DND-41 (cell line): ENCODE data around the gene DCST1.

Source experiments
- EZH2 ChIP-seq: IDR thresholded peaks from 3 replicates; pipeline ENCODE4 v1.6.1; 2012; ENCODE audit warnings: borderline replicate concordance, low read depth, mild to moderate bottlenecking, moderate library complexity, low read length, inconsistent platforms; ENCODE audit not compliant: severe bottlenecking
- TF ChIP-seq, protein P1 (sequence below): IDR thresholded peaks from 2 replicates; pipeline ENCODE4 v1.5.1; 2012; ENCODE audit warnings: borderline replicate concordance, low read length, moderate library complexity, mild to moderate bottlenecking; ENCODE audit not compliant: poor library complexity, severe bottlenecking; ENCODE audit errors: extremely low read depth

DNA sequence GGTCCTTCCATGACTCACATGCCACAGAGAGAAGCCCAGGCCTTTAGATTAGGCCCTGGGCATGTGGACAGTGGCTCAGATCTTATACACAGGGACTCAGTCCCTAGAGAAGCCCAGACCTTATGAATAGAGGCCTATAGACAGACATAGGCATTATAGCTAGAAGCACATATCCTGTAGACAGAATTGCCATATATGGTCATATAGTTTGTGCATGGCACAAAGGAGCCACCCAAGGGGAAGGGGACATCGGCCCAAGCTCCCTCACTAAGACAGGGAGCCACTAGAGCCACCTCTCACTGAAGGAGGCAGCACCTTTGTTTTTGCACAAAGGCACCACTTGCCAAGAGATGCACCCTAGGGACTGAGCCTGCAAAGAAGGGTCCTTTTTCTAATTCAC, 42.7 kb downstream of the DCST1 start:
- no peak for TF ChIP-seq EZH2
- TF ChIP-seq, protein P1, sequence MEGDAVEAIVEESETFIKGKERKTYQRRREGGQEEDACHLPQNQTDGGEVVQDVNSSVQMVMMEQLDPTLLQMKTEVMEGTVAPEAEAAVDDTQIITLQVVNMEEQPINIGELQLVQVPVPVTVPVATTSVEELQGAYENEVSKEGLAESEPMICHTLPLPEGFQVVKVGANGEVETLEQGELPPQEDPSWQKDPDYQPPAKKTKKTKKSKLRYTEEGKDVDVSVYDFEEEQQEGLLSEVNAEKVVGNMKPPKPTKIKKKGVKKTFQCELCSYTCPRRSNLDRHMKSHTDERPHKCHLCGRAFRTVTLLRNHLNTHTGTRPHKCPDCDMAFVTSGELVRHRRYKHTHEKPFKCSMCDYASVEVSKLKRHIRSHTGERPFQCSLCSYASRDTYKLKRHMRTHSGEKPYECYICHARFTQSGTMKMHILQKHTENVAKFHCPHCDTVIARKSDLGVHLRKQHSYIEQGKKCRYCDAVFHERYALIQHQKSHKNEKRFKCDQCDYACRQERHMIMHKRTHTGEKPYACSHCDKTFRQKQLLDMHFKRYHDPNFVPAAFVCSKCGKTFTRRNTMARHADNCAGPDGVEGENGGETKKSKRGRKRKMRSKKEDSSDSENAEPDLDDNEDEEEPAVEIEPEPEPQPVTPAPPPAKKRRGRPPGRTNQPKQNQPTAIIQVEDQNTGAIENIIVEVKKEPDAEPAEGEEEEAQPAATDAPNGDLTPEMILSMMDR, result no peak
